HepG2 (cell line): Measurements from ENCODE around the gene ANO2. TPM values are rescaled to one million over a fixed set of nuclear protein-coding genes. Genes with fewer than 3 reads are reported as not detected.

Experiments
- ATAC-seq: fragments of 200-7000 bp; cut with Tn5 transposase; 3 replicates; pipeline ENCODE4 v1.9.1; 2020; ENCODE audit warnings: mild to moderate bottlenecking, moderate library complexity
- BruUV-seq: library from RNA; stranded (reverse); fragments of 400-500 nt; replicated peaks from 2 replicates; lab custom pipeline; 2021; lab: Mats Ljungman, UMichigan
- CTCF ChIA-PET: fragments of 300-600 bp; formaldehyde crosslinking; extraction: SDS; loops from one replicate; lab custom pipeline; 2021; ENCODE audit warnings: low total read pairs, inconsistent platforms, low intra/inter-chr PET ratio; lab: Yijun Ruan, JAX
- POLR2A ChIA-PET: fragments of 350-600 bp; sonication (Branson Sonifier 250); formaldehyde crosslinking; loops from one replicate; lab custom pipeline; 2020; ENCODE audit warnings: antibody characterized with exemption, inconsistent platforms; lab: Yijun Ruan, JAX
- DNase-seq: peaks from one replicate; pipeline ENCODE4 v3.0.0-alpha.2; 2015; ENCODE audit warnings: low spot score
- FAIRE-seq: peaks from 3 replicates; lab custom pipeline; 2011; peaks lifted over from hg19 to GRCh38; lab: Jason Lieb, UNC
- H2AFZ ChIP-seq: one replicate; pipeline ENCODE4 v1.6.1; 2011; ENCODE audit warnings: low read length, inconsistent platforms
- H3K27ac ChIP-seq: fragments of 300-600 bp; 3 replicates; pipeline ENCODE4 v1.8.0; 2011; ENCODE audit warnings: mixed run types, mild to moderate bottlenecking, mixed read lengths, low read length, inconsistent platforms; ENCODE audit not compliant: insufficient read depth; ENCODE audit errors: extremely low read length
- H3K27me3 ChIP-seq, 2 experiments: fragments of 200-600 bp in 1 of 2; 2 replicates in 1 of 2; 3 replicates in 1 of 2; pipeline versions ENCODE4 v1.6.0 to v1.8.0; 2011; ENCODE audit warnings: low read length in 2 of 2, mild to moderate bottlenecking in 2 of 2, moderate library complexity in 2 of 2, inconsistent platforms in 1 of 2; ENCODE audit not compliant: insufficient read depth in 2 of 2, control insufficient read depth in 1 of 2
- H3K36me3 ChIP-seq, 2 experiments: fragments of 200-600 bp in 1 of 2; replicated peaks in 1 of 2; 2 replicates in 1 of 2; 3 replicates in 1 of 2; pipeline versions ENCODE4 v1.5.1 to v1.8.0; 2011; ENCODE audit warnings: low read length in 2 of 2, inconsistent platforms in 1 of 2; ENCODE audit not compliant: insufficient read depth in 2 of 2, control insufficient read depth in 1 of 2
- H3K4me1 ChIP-seq: 2 replicates; pipeline ENCODE4 v1.5.1; 2012; ENCODE audit warnings: low read length, inconsistent platforms; ENCODE audit not compliant: insufficient read depth
- H3K4me2 ChIP-seq: 2 replicates; pipeline ENCODE4 v1.6.0; 2011; ENCODE audit warnings: low read depth, low read length, inconsistent platforms
- H3K4me3 ChIP-seq, 3 experiments: fragments of 200-600 bp in 1 of 3; sonication (generic), shearing (Covaris generic) in 1 of 3; replicated peaks in 1 of 3; 2 replicates each; pipeline ENCODE4 v1.5.1; 2011 to 2016; ENCODE audit warnings: low read length in 3 of 3, inconsistent platforms in 2 of 3, low read depth in 2 of 3, mild to moderate bottlenecking in 2 of 3, control low read depth in 1 of 3, mixed read lengths in 1 of 3; ENCODE audit not compliant: insufficient read depth in 1 of 3
- H3K79me2 ChIP-seq: one replicate; pipeline ENCODE4 v1.6.1; 2011; ENCODE audit warnings: low read length, inconsistent platforms; ENCODE audit not compliant: insufficient read depth
- H3K9ac ChIP-seq: 2 replicates; pipeline ENCODE4 v1.6.0; 2011; ENCODE audit warnings: mild to moderate bottlenecking, low read depth, low read length, inconsistent platforms; ENCODE audit not compliant: insufficient read depth
- H3K9me3 ChIP-seq: 2 replicates; pipeline ENCODE4 v1.5.1; 2012; ENCODE audit warnings: mild to moderate bottlenecking, low read length
- H4K20me1 ChIP-seq: 2 replicates; pipeline ENCODE4 v1.6.0; 2011; ENCODE audit warnings: inconsistent platforms, mild to moderate bottlenecking, low read length, moderate library complexity; ENCODE audit not compliant: insufficient read depth
- AGO2 ChIP-seq: fragments of 200-400 bp; formaldehyde crosslinking; optimal IDR thresholded peaks from 2 replicates; pipeline ENCODE3; 2017; ENCODE audit warnings: mild to moderate bottlenecking, low read depth, low read length, moderate library complexity
- ARNT2 ChIP-seq: sonication (generic); formaldehyde crosslinking; IDR thresholded peaks from 2 replicates; pipeline ENCODE4 v1.8.0; 2022; ENCODE audit warnings: mild to moderate bottlenecking, low read depth, missing genetic modification reagents, moderate library complexity
- CHD4 ChIP-seq: fragments of 200-600 bp; sonication (generic); IDR thresholded peaks from 2 replicates; pipeline ENCODE4 v1.7.0; 2017; ENCODE audit warnings: mild to moderate bottlenecking, low read length, borderline replicate concordance
- HOXA9 ChIP-seq: sonication (generic); formaldehyde crosslinking; IDR thresholded peaks from 2 replicates; pipeline ENCODE4 v1.8.1; 2022; ENCODE audit warnings: missing genetic modification reagents, mild to moderate bottlenecking, moderate library complexity, borderline replicate concordance
- MED1 ChIP-seq: sonication (generic); formaldehyde crosslinking; IDR thresholded peaks from 2 replicates; pipeline ENCODE4 v1.4.0; 2020; ENCODE audit warnings: missing genetic modification reagents
- NFYB ChIP-seq: sonication (generic); formaldehyde crosslinking; IDR thresholded peaks from 2 replicates; pipeline ENCODE4 v1.4.0; 2020; ENCODE audit warnings: missing genetic modification reagents
- SALL1 ChIP-seq: sonication (generic); formaldehyde crosslinking; IDR thresholded peaks from 2 replicates; pipeline ENCODE4 v1.8.0; 2022; ENCODE audit warnings: mild to moderate bottlenecking, missing genetic modification reagents
- ZNF337 ChIP-seq: sonication (generic); formaldehyde crosslinking; IDR thresholded peaks from 2 replicates; pipeline ENCODE4 v1.5.1; 2020; ENCODE audit warnings: missing genetic modification reagents, low read depth, mild to moderate bottlenecking, borderline replicate concordance
- WGBS: methylation state at CpG from one replicate; pipeline ENCODE4 v1.1.6; 2017; ENCODE audit warnings: low lambda C conversion rate; 5-methylcytosine and 5-hydroxymethylcytosine counted together
- in situ Hi-C: cut with HindIII; loops from 2 replicates; pipeline ENCODE4 v1.10.0; 2017; ENCODE audit warnings: low pct_unique_long_range_greater_than_20kb; ENCODE audit not compliant: extremely low pct_ligation_motif_present
- intact Hi-C: fragments of 100-400 bp; cut with micrococcal nuclease; formaldehyde crosslinking; loops from one replicate; pipeline ENCODE4 v1.10.0; 2022; ENCODE audit not compliant: unreplicated experiment
- polyA plus RNA-seq, 8 experiments: library from polyadenylated mRNA; depleted of rRNA in 3 of 8; stranded (reverse) in 7 of 8; unstranded in 1 of 8; fragments of >200 nt; fragmentation: Illumina TruSeq in 4 of 8; extraction: Trizol in 4 of 8; gene quantifications; 2 replicates each; pipeline versions ENCODE4 v1.2.1 to v1.2.3, GENCODE V29; 2011 to 2016; ENCODE audit warnings: low read depth in 4 of 8, missing spikeins in 1 of 8, mixed read lengths in 1 of 8; ENCODE audit not compliant: insufficient read depth in 1 of 8
- total RNA-seq, 5 experiments: library from RNA; depleted of rRNA; stranded (reverse); fragments of >200 nt; fragmentation: Illumina TruSeq; extraction: Trizol; gene quantifications; 2 replicates each; pipeline ENCODE4 v1.2.3, GENCODE V29; 2016; ENCODE audit warnings: low read depth in 1 of 5
- TF ChIP-seq, protein P1 (sequence below): IDR thresholded peaks from 2 replicates; pipeline ENCODE4 v1.6.1; 2016; ENCODE audit warnings: control low read depth
- TF ChIP-seq, protein P2 (sequence below): sonication (generic); formaldehyde crosslinking; IDR thresholded peaks from 2 replicates; pipeline ENCODE4 v1.5.0; 2020; ENCODE audit warnings: mild to moderate bottlenecking, low read depth, missing genetic modification reagents, borderline replicate concordance
- TF ChIP-seq, protein P3 (sequence below): sonication (generic); formaldehyde crosslinking; IDR thresholded peaks from 2 replicates; pipeline ENCODE4 v1.4.0; 2020; ENCODE audit warnings: missing genetic modification reagents
- TF ChIP-seq, protein P4 (sequence below): sonication (generic); formaldehyde crosslinking; IDR thresholded peaks from 2 replicates; pipeline ENCODE4 v1.9.0; 2021; ENCODE audit warnings: mild to moderate bottlenecking, missing genetic modification reagents
- TF ChIP-seq, protein P5 (sequence below): sonication (generic); formaldehyde crosslinking; IDR thresholded peaks from 2 replicates; pipeline ENCODE4 v1.4.0; 2020; ENCODE audit warnings: missing genetic modification reagents

ANO2 gene
- total and polyA plus RNA-seq, 2 of the 13 experiments (the other 11 are each of a cell fraction or from before 2014, with no cell fraction given) = 0.18 TPM; not detected in 1

DNA sequence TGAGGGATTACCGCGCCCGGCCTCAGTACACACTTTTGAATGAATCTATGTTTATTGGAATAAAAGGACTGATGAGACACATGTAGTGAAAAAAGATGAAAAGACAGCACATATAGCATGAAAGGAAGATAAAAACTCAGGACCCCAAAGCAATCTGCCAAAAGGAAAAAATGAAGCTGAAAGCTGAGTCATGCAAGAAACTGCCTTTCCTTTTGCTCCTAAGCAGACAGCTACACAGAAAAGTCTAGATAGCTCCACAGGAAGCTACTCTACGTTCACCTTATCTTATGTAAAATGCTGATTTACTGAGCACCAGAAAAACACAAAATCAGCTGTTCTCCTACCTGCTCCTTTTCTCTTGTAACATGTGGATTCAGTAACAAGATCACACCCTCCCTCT lies 384.8 kb downstream of the ANO2 start:
- no peak overlapping the region for H3K27ac ChIP-seq
- FAIRE-seq (no peak), ATAC-seq (no peak), DNase-seq (no peak)
- H3K4me2 ChIP-seq = no peak overlapping the region
- H3K9me3 ChIP-seq = peaks cover 6% of the 10 kb centered on the region; the same call in 1 of the 2 replicates
- no peak overlapping the region for H3K9ac ChIP-seq
- H3K79me2 ChIP-seq = no peaks in the 10 kb centered on the region
- in situ Hi-C loops = no loop called here
- CTCF ChIA-PET = no interaction called here
- no TSS peak for BruUV-seq
- POLR2A ChIA-PET = no interaction called here
- TF ChIP-seq ARNT2 (CRISPR knock-in tag) (no peak), HOXA9 (CRISPR knock-in tag) (no peak), CHD4 (no peak), MED1 (CRISPR knock-in tag) (no peak), ZNF337 (CRISPR knock-in tag) (no peak), AGO2 (no peak), SALL1 (CRISPR knock-in tag) (no peak), NFYB (CRISPR knock-in tag) (no peak)
- TF ChIP-seq, protein P1, sequence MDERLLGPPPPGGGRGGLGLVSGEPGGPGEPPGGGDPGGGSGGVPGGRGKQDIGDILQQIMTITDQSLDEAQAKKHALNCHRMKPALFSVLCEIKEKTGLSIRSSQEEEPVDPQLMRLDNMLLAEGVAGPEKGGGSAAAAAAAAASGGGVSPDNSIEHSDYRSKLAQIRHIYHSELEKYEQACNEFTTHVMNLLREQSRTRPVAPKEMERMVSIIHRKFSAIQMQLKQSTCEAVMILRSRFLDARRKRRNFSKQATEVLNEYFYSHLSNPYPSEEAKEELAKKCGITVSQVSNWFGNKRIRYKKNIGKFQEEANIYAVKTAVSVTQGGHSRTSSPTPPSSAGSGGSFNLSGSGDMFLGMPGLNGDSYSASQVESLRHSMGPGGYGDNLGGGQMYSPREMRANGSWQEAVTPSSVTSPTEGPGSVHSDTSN (CRISPR knock-in tag) = no peak
- TF ChIP-seq, protein P2, sequence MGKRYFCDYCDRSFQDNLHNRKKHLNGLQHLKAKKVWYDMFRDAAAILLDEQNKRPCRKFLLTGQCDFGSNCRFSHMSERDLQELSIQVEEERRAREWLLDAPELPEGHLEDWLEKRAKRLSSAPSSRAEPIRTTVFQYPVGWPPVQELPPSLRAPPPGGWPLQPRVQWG (CRISPR knock-in tag) = no peak
- TF ChIP-seq, protein P3, sequence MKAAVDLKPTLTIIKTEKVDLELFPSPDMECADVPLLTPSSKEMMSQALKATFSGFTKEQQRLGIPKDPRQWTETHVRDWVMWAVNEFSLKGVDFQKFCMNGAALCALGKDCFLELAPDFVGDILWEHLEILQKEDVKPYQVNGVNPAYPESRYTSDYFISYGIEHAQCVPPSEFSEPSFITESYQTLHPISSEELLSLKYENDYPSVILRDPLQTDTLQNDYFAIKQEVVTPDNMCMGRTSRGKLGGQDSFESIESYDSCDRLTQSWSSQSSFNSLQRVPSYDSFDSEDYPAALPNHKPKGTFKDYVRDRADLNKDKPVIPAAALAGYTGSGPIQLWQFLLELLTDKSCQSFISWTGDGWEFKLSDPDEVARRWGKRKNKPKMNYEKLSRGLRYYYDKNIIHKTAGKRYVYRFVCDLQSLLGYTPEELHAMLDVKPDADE (CRISPR knock-in tag) = no peak
- TF ChIP-seq, protein P4, sequence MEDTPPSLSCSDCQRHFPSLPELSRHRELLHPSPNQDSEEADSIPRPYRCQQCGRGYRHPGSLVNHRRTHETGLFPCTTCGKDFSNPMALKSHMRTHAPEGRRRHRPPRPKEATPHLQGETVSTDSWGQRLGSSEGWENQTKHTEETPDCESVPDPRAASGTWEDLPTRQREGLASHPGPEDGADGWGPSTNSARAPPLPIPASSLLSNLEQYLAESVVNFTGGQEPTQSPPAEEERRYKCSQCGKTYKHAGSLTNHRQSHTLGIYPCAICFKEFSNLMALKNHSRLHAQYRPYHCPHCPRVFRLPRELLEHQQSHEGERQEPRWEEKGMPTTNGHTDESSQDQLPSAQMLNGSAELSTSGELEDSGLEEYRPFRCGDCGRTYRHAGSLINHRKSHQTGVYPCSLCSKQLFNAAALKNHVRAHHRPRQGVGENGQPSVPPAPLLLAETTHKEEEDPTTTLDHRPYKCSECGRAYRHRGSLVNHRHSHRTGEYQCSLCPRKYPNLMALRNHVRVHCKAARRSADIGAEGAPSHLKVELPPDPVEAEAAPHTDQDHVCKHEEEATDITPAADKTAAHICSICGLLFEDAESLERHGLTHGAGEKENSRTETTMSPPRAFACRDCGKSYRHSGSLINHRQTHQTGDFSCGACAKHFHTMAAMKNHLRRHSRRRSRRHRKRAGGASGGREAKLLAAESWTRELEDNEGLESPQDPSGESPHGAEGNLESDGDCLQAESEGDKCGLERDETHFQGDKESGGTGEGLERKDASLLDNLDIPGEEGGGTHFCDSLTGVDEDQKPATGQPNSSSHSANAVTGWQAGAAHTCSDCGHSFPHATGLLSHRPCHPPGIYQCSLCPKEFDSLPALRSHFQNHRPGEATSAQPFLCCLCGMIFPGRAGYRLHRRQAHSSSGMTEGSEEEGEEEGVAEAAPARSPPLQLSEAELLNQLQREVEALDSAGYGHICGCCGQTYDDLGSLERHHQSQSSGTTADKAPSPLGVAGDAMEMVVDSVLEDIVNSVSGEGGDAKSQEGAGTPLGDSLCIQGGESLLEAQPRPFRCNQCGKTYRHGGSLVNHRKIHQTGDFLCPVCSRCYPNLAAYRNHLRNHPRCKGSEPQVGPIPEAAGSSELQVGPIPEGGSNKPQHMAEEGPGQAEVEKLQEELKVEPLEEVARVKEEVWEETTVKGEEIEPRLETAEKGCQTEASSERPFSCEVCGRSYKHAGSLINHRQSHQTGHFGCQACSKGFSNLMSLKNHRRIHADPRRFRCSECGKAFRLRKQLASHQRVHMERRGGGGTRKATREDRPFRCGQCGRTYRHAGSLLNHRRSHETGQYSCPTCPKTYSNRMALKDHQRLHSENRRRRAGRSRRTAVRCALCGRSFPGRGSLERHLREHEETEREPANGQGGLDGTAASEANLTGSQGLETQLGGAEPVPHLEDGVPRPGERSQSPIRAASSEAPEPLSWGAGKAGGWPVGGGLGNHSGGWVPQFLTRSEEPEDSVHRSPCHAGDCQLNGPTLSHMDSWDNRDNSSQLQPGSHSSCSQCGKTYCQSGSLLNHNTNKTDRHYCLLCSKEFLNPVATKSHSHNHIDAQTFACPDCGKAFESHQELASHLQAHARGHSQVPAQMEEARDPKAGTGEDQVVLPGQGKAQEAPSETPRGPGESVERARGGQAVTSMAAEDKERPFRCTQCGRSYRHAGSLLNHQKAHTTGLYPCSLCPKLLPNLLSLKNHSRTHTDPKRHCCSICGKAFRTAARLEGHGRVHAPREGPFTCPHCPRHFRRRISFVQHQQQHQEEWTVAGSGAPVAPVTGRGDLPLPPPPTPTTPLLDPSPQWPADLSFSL (CRISPR knock-in tag) = no peak
- TF ChIP-seq, protein P5, sequence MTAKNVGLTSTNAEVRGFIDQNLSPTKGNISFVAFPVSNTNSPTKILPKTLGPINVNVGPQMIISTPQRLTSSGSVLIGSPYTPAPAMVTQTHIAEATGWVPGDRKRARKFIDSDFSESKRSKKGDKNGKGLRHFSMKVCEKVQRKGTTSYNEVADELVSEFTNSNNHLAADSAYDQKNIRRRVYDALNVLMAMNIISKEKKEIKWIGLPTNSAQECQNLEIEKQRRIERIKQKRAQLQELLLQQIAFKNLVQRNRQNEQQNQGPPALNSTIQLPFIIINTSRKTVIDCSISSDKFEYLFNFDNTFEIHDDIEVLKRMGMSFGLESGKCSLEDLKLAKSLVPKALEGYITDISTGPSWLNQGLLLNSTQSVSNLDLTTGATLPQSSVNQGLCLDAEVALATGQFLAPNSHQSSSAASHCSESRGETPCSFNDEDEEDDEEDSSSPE (CRISPR knock-in tag) = no peak
- H3K4me3 ChIP-seq = no peak overlapping the region
- H3K36me3 ChIP-seq = no peaks in the 10 kb centered on the region
- no peaks in the 10 kb centered on the region for H4K20me1 ChIP-seq
- H3K27me3 ChIP-seq = no peaks in the 10 kb centered on the region
- WGBS = 72% methylated on average over 4 of the region's 4 CpGs
- intact Hi-C loops = no loop called here
- H2AFZ ChIP-seq = no peak overlapping the region
- H3K4me1 ChIP-seq = no peaks in the 10 kb centered on the region
